Small intestine (tissue), 7 donors: ENCODE measurements around the gene EPHA8. TPM values are rescaled to one million over a fixed set of nuclear protein-coding genes. Genes with fewer than 3 reads are reported as not detected.

Experiments
- DNase-seq, 2 donors: peaks; one replicate each; pipeline versions ENCODE4 v3.0.0 to v3.0.0-alpha.2; 2013
- FAIRE-seq: peaks from 2 replicates; lab custom pipeline; 2012; peaks lifted over from hg19 to GRCh38; lab: Jason Lieb, UNC
- H3K27ac ChIP-seq, 3 donors: one replicate each; pipeline ENCODE4 v1.5.1; 2013; ENCODE audit warnings: low read length in 2 of 3, mild to moderate bottlenecking in 2 of 3, control low read depth in 1 of 3, inconsistent platforms in 1 of 3, low read depth in 1 of 3, moderate library complexity in 1 of 3
- H3K27me3 ChIP-seq, 3 donors: one replicate each; pipeline ENCODE4 v1.6.1; 2013; ENCODE audit warnings: low read length in 3 of 3, inconsistent platforms in 1 of 3; ENCODE audit not compliant: control insufficient read depth in 3 of 3, insufficient read depth in 3 of 3
- H3K36me3 ChIP-seq, 3 donors: one replicate each; pipeline ENCODE4 v1.6.1; 2013; ENCODE audit warnings: low read length in 3 of 3, inconsistent platforms in 1 of 3, low read depth in 1 of 3, mild to moderate bottlenecking in 1 of 3, moderate library complexity in 1 of 3; ENCODE audit not compliant: control insufficient read depth in 3 of 3, insufficient read depth in 2 of 3
- H3K4me1 ChIP-seq, 3 donors: one replicate each; pipeline ENCODE4 v1.6.1; 2013; ENCODE audit warnings: low read length in 2 of 3, inconsistent platforms in 1 of 3, low read depth in 1 of 3, mild to moderate bottlenecking in 1 of 3, moderate library complexity in 1 of 3; ENCODE audit not compliant: control insufficient read depth in 3 of 3, insufficient read depth in 2 of 3
- H3K4me3 ChIP-seq, 3 donors: one replicate each; pipeline ENCODE4 v1.5.1; 2013; ENCODE audit warnings: low read length in 3 of 3, control low read depth in 1 of 3, inconsistent platforms in 1 of 3, low read depth in 1 of 3, mild to moderate bottlenecking in 1 of 3, moderate library complexity in 1 of 3
- H3K9me3 ChIP-seq, 2 donors: one replicate each; pipeline ENCODE4 v1.6.1; 2013; ENCODE audit warnings: low read depth in 1 of 2, low read length in 1 of 2; ENCODE audit not compliant: control insufficient read depth in 2 of 2, insufficient read depth in 1 of 2
- WGBS, 3 donors: extraction: QIAGEN DNeasy Blood & Tissue Kit; methylation state at CpG; one replicate each; pipeline ENCODE4 v1.1.7; 2013; 5-methylcytosine and 5-hydroxymethylcytosine counted together
- polyA plus RNA-seq, 4 donors: library from polyadenylated mRNA; stranded (reverse) in 3 of 4; unstranded in 1 of 4; fragments of 200-250 nt in 3 of 4; fragments of 120-200 nt in 1 of 4; gene quantifications; one replicate each; pipeline versions ENCODE4 v1.2.1 to v1.2.3, GENCODE V29; 2013
- donor health status: healthy with polysubstance abuse.
- donor health status: control.
- donor health status: control.
- donor health status: Bipolar disorder and iron deficiency.
- donor health status: healthy.

EPHA8 gene
- polyA plus RNA-seq, 4 donors, result 0.21 to 0.64 TPM; not detected in 2

GRCh38 chr1:22550021-22550420 lies 13.3 kb upstream of the EPHA8 start:
- Histone ChIP-seq H3K4me3 (no peak overlapping the region), H3K27ac (no peak overlapping the region), H3K9me3 (no peaks in the 10 kb centered on the region), H3K36me3 (no peaks in the 10 kb centered on the region), H3K27me3 (peaks cover 0 to 32% (median 4%) of the 10 kb centered on the region in 3 donors), H3K4me1 (peaks cover 0 to 3% (median 1%) of the 10 kb centered on the region in 3 donors)
- WGBS, 3 donors, result 80 to 87% (median 87%) methylated on average over 11 of the region's 11 CpGs
- no peak for DNase-seq
- FAIRE-seq, result no peak

- WGBS, 3 donors, result 70 to 76% (median 72%) methylated on average over 17 of the region's 17 CpGs
- Histone ChIP-seq H3K36me3 (no peaks in the 10 kb centered on the region), H3K9me3 (no peaks in the 10 kb centered on the region), H3K27ac (no peak overlapping the region), H3K27me3 (peaks cover 0 to 26% (median 4%) of the 10 kb centered on the region in 3 donors), H3K4me3 (no peak overlapping the region), H3K4me1 (peaks cover 3 to 11% (median 7%) of the 10 kb centered on the region in 3 donors)
- FAIRE-seq (no peak), DNase-seq (no peak)
These were observed 11.7 kb upstream of the EPHA8 start for GRCh38 chr1:22551591-22551990.

GRCh38 chr1:22552021-22552420 lies 11.3 kb upstream of the EPHA8 start:
- Histone ChIP-seq H3K4me3 (no peak overlapping the region), H3K4me1 (peaks cover 3 to 12% (median 7%) of the 10 kb centered on the region in 3 donors), H3K9me3 (no peaks in the 10 kb centered on the region), H3K27ac (no peak overlapping the region), H3K27me3 (peaks cover 0 to 26% (median 4%) of the 10 kb centered on the region in 3 donors), H3K36me3 (no peaks in the 10 kb centered on the region)
- FAIRE-seq (no peak), DNase-seq (no peak)
- 56 to 65% (median 61%) methylated on average over 5 of the region's 5 CpGs for WGBS, 3 donors

- WGBS, 3 donors, result 21 to 48% (median 38%) methylated on average over 18 of the region's 18 CpGs
- FAIRE-seq (no peak), DNase-seq (peak in 1 of 2 donors; percentile 61)
- H3K27ac ChIP-seq, result peak overlapping the region in 1 of 3 donors; percentile 42
- no peaks in the 10 kb centered on the region for H3K9me3 ChIP-seq
- no peak overlapping the region for H3K4me3 ChIP-seq
- no peaks in the 10 kb centered on the region for H3K36me3 ChIP-seq
- H3K4me1 ChIP-seq, result peaks cover 3 to 12% (median 7%) of the 10 kb centered on the region in 3 donors
- peaks cover 0 to 18% (median 4%) of the 10 kb centered on the region in 3 donors for H3K27me3 ChIP-seq
These were observed 10.0 kb upstream of the EPHA8 start for GRCh38 chr1:22553104-22553880.

- H3K27ac ChIP-seq, result peak overlapping the region in 2 of 3 donors; percentile 42 to 61
- no peaks in the 10 kb centered on the region for H3K9me3 ChIP-seq
- no peak overlapping the region for H3K4me3 ChIP-seq
- H3K4me1 ChIP-seq, result peaks cover 3 to 12% (median 7%) of the 10 kb centered on the region in 3 donors
- FAIRE-seq (no peak), DNase-seq (peak in 1 of 2 donors; percentile 70)
- no peaks in the 10 kb centered on the region for H3K36me3 ChIP-seq
- peaks cover 0 to 16% (median 4%) of the 10 kb centered on the region in 3 donors for H3K27me3 ChIP-seq
- 36 to 70% (median 44%) methylated on average over 8 of the region's 8 CpGs for WGBS, 3 donors
These were observed 9.2 kb upstream of the EPHA8 start for GRCh38 chr1:22553991-22554522.

GRCh38 chr1:22555371-22555656 lies 8.0 kb upstream of the EPHA8 start:
- Histone ChIP-seq H3K36me3 (no peaks in the 10 kb centered on the region), H3K27ac (peak overlapping the region in 2 of 3 donors; percentile 1 to 42), H3K4me1 (peaks cover 3 to 12% (median 7%) of the 10 kb centered on the region in 3 donors), H3K9me3 (no peaks in the 10 kb centered on the region), H3K4me3 (no peak overlapping the region), H3K27me3 (peaks cover 0 to 27% (median 4%) of the 10 kb centered on the region in 3 donors)
- no peak for DNase-seq
- no peak for FAIRE-seq
- WGBS, 3 donors, result 17 to 39% (median 34%) methylated on average over 3 of the region's 3 CpGs

- WGBS, 3 donors, result 16 to 27% (median 17%) methylated on average over 13 of the region's 13 CpGs
- peaks cover 3 to 12% (median 7%) of the 10 kb centered on the region in 3 donors for H3K4me1 ChIP-seq
- H3K27ac ChIP-seq, result peak overlapping the region in 2 of 3 donors; percentile 38 to 42
- no peak overlapping the region for H3K4me3 ChIP-seq
- no peaks in the 10 kb centered on the region for H3K9me3 ChIP-seq
- H3K27me3 ChIP-seq, result peaks cover 0 to 35% (median 6%) of the 10 kb centered on the region in 3 donors
- DNase-seq (peak in 1 of 2 donors; percentile 66), FAIRE-seq (no peak)
- H3K36me3 ChIP-seq, result no peaks in the 10 kb centered on the region
These were observed 6.7 kb upstream of the EPHA8 start for GRCh38 chr1:22556391-22557104.

- no peaks in the 10 kb centered on the region for H3K9me3 ChIP-seq
- WGBS, 3 donors, result 10 to 30% (median 20%) methylated on average over 5 of the region's 5 CpGs
- no peaks in the 10 kb centered on the region for H3K36me3 ChIP-seq
- H3K27me3 ChIP-seq, result peaks cover 0 to 44% (median 13%) of the 10 kb centered on the region in 3 donors
- H3K27ac ChIP-seq, result peak overlapping the region in 2 of 3 donors; percentile 29 to 38
- DNase-seq (peak in 1 of 2 donors; percentile 85), FAIRE-seq (no peak)
- H3K4me1 ChIP-seq, result peaks cover 3 to 12% (median 7%) of the 10 kb centered on the region in 3 donors
- H3K4me3 ChIP-seq, result no peak overlapping the region
These were observed 5.8 kb upstream of the EPHA8 start for GRCh38 chr1:22557341-22557950.
